T-helper 17 cell (primary cell): ENCODE measurements around the gene FLII. TPM values are rescaled to one million over a fixed set of nuclear protein-coding genes. Genes with fewer than 3 reads are reported as not detected.

Source experiments
- ATAC-seq: fragments of 150-1000 bp; cut with Tn5 transposase; 2 replicates; pipeline ENCODE4 v1.10.0; 2021; ENCODE audit warnings: mild to moderate bottlenecking, moderate library complexity
- DNase-seq, 3 donors: peaks; one replicate each; pipeline versions ENCODE4 v3.0.0 to v3.0.0-alpha.2; 2020 to 2021
- H3K9me3 ChIP-seq: one replicate; pipeline ENCODE4 v1.7.0; 2013; ENCODE audit warnings: low read length, mild to moderate bottlenecking; ENCODE audit not compliant: control insufficient read depth, poor library complexity, severe bottlenecking
- H3K27ac Mint-ChIP-seq: one replicate; pipeline ENCODE4 v1.8.0; 2022; ENCODE audit warnings: mild to moderate bottlenecking, moderate library complexity, mixed read lengths
- H3K27me3 Mint-ChIP-seq: one replicate; pipeline ENCODE4 v1.8.0; 2022; ENCODE audit warnings: mixed read lengths
- H3K36me3 Mint-ChIP-seq: one replicate; pipeline ENCODE4 v1.8.0; 2022; ENCODE audit warnings: low read depth, mixed read lengths
- H3K4me1 Mint-ChIP-seq: one replicate; pipeline ENCODE4 v1.8.0; 2022; ENCODE audit warnings: mild to moderate bottlenecking, mixed read lengths
- H3K4me3 Mint-ChIP-seq: one replicate; pipeline ENCODE4 v1.8.0; 2022; ENCODE audit warnings: mild to moderate bottlenecking, moderate library complexity, mixed read lengths
- total RNA-seq, 4 donors: library from RNA in 2 of 4; stranded (reverse) in 2 of 4; gene quantifications; one replicate each; pipeline ENCODE4 v1.2.3 and lab custom pipeline; 2022 to 2026

Gene FLII
- total RNA-seq, 2 donors from 2014 or later, result 276 to 284 TPM

GRCh38 chr17:18246109-18246725, 12.3 kb downstream of the FLII start:
- Mint-ChIP-seq H3K36me3 (peaks cover 6% of the 10 kb centered on the region), H3K4me3 (no peak overlapping the region), H3K27ac (no peak overlapping the region), H3K27me3 (no peaks in the 10 kb centered on the region), H3K4me1 (peaks cover 5% of the 10 kb centered on the region)
- ATAC-seq, result no peak
- no peak for DNase-seq
- H3K9me3 ChIP-seq, result no peaks in the 10 kb centered on the region

- no peak for ATAC-seq
- Mint-ChIP-seq H3K4me3 (no peak overlapping the region), H3K27ac (no peak overlapping the region), H3K4me1 (peaks cover 5% of the 10 kb centered on the region), H3K27me3 (no peaks in the 10 kb centered on the region), H3K36me3 (peaks cover 6% of the 10 kb centered on the region)
- no peak for DNase-seq
- no peaks in the 10 kb centered on the region for H3K9me3 ChIP-seq
Measured at GRCh38 chr17:18245038-18245776, 13.3 kb downstream of the FLII start.

GRCh38 chr17:18241229-18241871, 17.2 kb downstream of the FLII start:
- H3K9me3 ChIP-seq, result no peaks in the 10 kb centered on the region
- ATAC-seq (no peak), DNase-seq (no peak)
- no peak overlapping the region for H3K27ac Mint-ChIP-seq
- peaks cover 3% of the 10 kb centered on the region for H3K36me3 Mint-ChIP-seq
- peaks cover 3% of the 10 kb centered on the region for H3K4me1 Mint-ChIP-seq
- H3K4me3 Mint-ChIP-seq, result no peak overlapping the region
- H3K27me3 Mint-ChIP-seq, result no peaks in the 10 kb centered on the region

- H3K9me3 ChIP-seq, result no peaks in the 10 kb centered on the region
- ATAC-seq, result no peak
- Mint-ChIP-seq H3K4me1 (peaks cover 3% of the 10 kb centered on the region), H3K27me3 (no peaks in the 10 kb centered on the region), H3K27ac (no peak overlapping the region), H3K36me3 (peaks cover 3% of the 10 kb centered on the region), H3K4me3 (no peak overlapping the region)
- DNase-seq, result no peak
Measured at GRCh38 chr17:18240449-18240848, 18.1 kb downstream of the FLII start.

- ATAC-seq (no peak), DNase-seq (no peak)
- peaks cover 3% of the 10 kb centered on the region for H3K36me3 Mint-ChIP-seq
- peaks cover 3% of the 10 kb centered on the region for H3K4me1 Mint-ChIP-seq
- no peaks in the 10 kb centered on the region for H3K27me3 Mint-ChIP-seq
- no peaks in the 10 kb centered on the region for H3K9me3 ChIP-seq
- H3K4me3 Mint-ChIP-seq, result no peak overlapping the region
- no peak overlapping the region for H3K27ac Mint-ChIP-seq
Measured at GRCh38 chr17:18238299-18238698, 20.2 kb downstream of the FLII start.

- no peak for ATAC-seq
- H3K27me3 Mint-ChIP-seq, result no peaks in the 10 kb centered on the region
- no peaks in the 10 kb centered on the region for H3K9me3 ChIP-seq
- H3K27ac Mint-ChIP-seq, result no peak overlapping the region
- no peak overlapping the region for H3K4me3 Mint-ChIP-seq
- H3K4me1 Mint-ChIP-seq, result peaks cover 3% of the 10 kb centered on the region
- DNase-seq, result no peak
- peaks cover 3% of the 10 kb centered on the region for H3K36me3 Mint-ChIP-seq
Measured at GRCh38 chr17:18237461-18237860, 21.1 kb downstream of the FLII start.

GRCh38 chr17:18236494-18236893, 22.0 kb downstream of the FLII start:
- Mint-ChIP-seq H3K4me1 (peaks cover 3% of the 10 kb centered on the region), H3K27me3 (no peaks in the 10 kb centered on the region), H3K36me3 (peaks cover 3% of the 10 kb centered on the region), H3K27ac (no peak overlapping the region), H3K4me3 (no peak overlapping the region)
- no peak for ATAC-seq
- no peak for DNase-seq
- H3K9me3 ChIP-seq, result no peaks in the 10 kb centered on the region

- H3K9me3 ChIP-seq, result no peaks in the 10 kb centered on the region
- Mint-ChIP-seq H3K27ac (no peak overlapping the region), H3K36me3 (peaks cover 3% of the 10 kb centered on the region), H3K27me3 (no peaks in the 10 kb centered on the region), H3K4me3 (no peak overlapping the region), H3K4me1 (peaks cover 3% of the 10 kb centered on the region)
- ATAC-seq, result no peak
- DNase-seq, result no peak
Measured at GRCh38 chr17:18235743-18236256, 22.7 kb downstream of the FLII start.

- no peak overlapping the region for H3K27ac Mint-ChIP-seq
- peaks cover 4% of the 10 kb centered on the region for H3K4me1 Mint-ChIP-seq
- no peaks in the 10 kb centered on the region for H3K27me3 Mint-ChIP-seq
- peaks cover 3% of the 10 kb centered on the region for H3K36me3 Mint-ChIP-seq
- H3K9me3 ChIP-seq, result no peaks in the 10 kb centered on the region
- no peak overlapping the region for H3K4me3 Mint-ChIP-seq
- ATAC-seq (no peak), DNase-seq (no peak)
Measured at GRCh38 chr17:18234853-18235380, 23.6 kb downstream of the FLII start.

GRCh38 chr17:18233803-18234518, 24.6 kb downstream of the FLII start:
- Mint-ChIP-seq H3K4me1 (peaks cover 5% of the 10 kb centered on the region), H3K27ac (no peak overlapping the region), H3K4me3 (no peak overlapping the region), H3K27me3 (no peaks in the 10 kb centered on the region), H3K36me3 (peaks cover 3% of the 10 kb centered on the region)
- H3K9me3 ChIP-seq, result no peaks in the 10 kb centered on the region
- DNase-seq (no peak), ATAC-seq (no peak)

GRCh38 chr17:18231164-18231563, 27.4 kb downstream of the FLII start:
- ATAC-seq (no peak), DNase-seq (no peak)
- H3K9me3 ChIP-seq, result no peaks in the 10 kb centered on the region
- Mint-ChIP-seq H3K4me3 (no peak overlapping the region), H3K36me3 (no peaks in the 10 kb centered on the region), H3K27ac (no peak overlapping the region), H3K4me1 (peaks cover 21% of the 10 kb centered on the region), H3K27me3 (no peaks in the 10 kb centered on the region)

GRCh38 chr17:18230288-18231141, 28.0 kb downstream of the FLII start:
- Mint-ChIP-seq H3K36me3 (peaks cover 3% of the 10 kb centered on the region), H3K27ac (no peak overlapping the region), H3K4me1 (peaks cover 25% of the 10 kb centered on the region), H3K27me3 (no peaks in the 10 kb centered on the region), H3K4me3 (no peak overlapping the region)
- ATAC-seq (no peak), DNase-seq (no peak)
- no peaks in the 10 kb centered on the region for H3K9me3 ChIP-seq
